GM21515 (cell line): ENCODE measurements around the gene METTL13.

Experiments used
- ATAC-seq: cut with Tn5 transposase; IDR thresholded peaks from one replicate; pipeline ENCODE4 v1.9.1; 2021; ENCODE audit not compliant: unreplicated experiment

The METTL13 gene

GRCh38 chr1:171801487-171801891, 20.0 kb downstream of the METTL13 start:
- ATAC-seq: no peak

DNA sequence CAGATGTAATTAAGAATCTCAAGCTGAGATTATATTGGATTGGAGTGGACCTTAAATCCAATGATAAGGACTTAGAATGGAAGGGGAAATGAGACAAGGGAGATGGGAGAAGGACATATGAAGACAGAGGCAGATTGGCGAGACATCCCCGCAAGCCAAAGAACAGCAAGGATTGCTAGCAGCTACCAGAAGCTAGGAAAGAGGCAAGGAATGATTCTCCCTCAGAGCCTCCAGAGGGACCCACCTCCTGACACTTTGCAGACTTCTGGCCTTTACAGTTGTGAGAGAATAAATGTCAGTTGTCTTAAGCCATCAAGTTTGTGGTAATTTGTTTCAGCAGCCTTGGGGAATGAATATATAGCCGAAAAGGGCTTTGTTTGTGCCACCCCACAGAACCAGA, 20.7 kb downstream of the METTL13 start:
- ATAC-seq: no peak

- ATAC-seq: no peak
Observed at GRCh38 chr1:171803045-171803444, 21.6 kb downstream of the METTL13 start.

GRCh38 chr1:171803461-171804022, 22.1 kb downstream of the METTL13 start:
- no peak for ATAC-seq

DNA sequence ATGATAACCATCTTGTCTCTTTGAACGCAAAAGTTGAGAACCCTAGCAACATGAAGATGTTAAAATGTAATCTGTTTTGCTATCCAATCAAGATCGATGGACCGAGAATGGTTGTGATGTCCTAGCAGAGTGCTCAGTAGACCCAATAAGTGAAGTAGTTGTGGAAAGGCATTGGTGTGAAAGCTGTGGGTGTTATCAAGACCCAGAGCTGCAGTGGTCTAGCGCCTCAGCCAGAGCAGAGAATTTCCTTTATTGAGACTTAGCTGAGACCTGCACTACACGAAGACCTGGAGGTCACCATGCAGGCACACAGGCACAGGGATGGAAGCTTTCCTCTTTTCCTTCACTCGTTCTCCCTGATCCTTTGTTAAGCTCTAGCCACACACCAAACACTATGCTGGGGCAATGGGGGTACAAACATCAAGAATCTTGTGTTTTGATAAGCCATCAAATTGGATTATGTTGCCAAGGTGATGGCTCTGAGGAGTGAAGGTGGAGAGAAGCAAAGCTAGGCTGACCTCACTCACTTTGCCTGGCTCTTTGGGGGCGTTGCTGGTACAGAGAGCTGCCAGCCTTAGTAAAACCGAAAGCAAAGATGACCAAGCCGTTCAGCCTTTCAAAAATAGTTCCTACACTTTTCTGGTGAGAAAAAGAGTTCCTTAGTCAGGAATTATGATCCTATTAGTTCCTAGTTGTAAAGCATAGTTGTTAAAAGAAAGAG, 24.1 kb downstream of the METTL13 start:
- ATAC-seq: peak; percentile 75

DNA sequence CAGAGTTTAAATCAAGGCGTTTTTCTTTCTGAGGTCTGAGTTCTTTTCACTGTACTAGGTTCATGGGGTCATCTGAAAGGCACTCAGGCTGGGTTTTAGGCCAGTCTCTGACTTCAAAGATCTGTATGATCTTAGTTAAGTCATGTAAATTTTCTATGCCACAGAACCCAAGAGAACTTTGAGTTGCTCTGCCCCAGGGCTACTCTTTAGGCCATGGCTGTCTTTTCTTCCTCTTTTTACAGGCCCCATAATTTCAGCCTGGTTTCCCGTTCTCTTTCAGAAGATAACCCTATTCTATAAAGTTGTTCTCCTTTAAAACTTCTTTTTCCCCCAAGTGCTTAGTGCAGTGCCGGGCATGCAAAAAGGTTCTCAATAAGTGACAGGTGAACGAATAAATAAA, 26.1 kb downstream of the METTL13 start:
- no peak for ATAC-seq

DNA sequence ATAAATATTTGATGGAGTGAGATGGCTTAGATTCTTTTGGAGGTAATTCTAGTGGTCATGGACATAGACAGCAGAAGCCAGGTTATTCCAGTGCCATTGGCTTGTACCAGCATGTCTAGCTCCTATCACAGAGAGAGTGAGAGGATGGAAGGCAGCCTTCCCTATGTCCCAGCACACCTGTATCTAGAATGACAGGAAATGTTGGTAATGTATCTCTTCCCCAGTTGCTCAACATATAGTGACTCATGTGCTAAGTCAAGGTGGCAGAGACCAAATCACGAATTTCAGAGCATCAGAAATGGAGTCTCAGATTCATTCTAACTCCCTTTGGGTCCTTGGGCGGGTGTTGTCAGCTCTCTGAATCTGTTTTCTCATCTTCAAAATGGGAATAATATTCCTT, 28.4 kb downstream of the METTL13 start:
- no peak for ATAC-seq

DNA sequence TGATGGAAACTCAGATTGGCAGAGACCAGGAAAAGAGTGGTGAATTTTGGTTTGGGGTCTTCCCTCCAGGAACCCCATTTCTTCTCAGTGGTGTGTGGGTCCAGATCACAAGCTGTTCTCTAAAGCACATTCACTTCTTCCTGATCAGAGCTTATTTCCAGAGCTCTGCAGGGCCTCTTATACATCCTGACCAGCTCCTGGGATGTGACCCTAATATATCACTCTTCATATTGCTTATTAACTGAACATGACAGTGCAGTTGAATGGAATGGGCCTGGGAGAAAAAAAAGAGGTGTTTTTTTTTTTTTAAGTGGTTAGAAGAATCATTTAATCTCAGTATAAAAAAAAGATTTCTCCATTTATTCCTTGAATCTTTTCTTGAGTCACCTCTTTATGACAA, 30.2 kb downstream of the METTL13 start:
- ATAC-seq: no peak

DNA sequence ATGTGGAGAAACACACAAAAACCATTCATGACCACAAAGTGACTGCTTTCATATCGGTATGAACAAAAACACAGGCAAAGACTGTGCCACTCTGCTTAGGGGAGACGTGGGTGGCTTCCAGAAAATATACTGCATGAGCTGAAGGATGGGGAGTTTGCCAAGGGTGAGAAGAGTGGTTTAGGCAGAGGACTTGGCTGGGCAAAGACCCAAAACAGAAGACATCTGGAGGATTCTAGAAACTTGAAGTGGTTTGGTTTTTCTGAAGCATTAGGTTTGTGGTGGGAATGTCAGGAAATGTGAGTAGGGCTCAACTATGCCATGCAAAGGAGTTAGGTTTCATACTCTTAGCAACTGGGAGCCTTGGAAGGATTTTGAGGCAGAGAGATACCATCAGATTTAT, 33.2 kb downstream of the METTL13 start:
- no peak for ATAC-seq

GRCh38 chr1:171816300-171816901, 34.9 kb downstream of the METTL13 start:
- no peak for ATAC-seq

DNA sequence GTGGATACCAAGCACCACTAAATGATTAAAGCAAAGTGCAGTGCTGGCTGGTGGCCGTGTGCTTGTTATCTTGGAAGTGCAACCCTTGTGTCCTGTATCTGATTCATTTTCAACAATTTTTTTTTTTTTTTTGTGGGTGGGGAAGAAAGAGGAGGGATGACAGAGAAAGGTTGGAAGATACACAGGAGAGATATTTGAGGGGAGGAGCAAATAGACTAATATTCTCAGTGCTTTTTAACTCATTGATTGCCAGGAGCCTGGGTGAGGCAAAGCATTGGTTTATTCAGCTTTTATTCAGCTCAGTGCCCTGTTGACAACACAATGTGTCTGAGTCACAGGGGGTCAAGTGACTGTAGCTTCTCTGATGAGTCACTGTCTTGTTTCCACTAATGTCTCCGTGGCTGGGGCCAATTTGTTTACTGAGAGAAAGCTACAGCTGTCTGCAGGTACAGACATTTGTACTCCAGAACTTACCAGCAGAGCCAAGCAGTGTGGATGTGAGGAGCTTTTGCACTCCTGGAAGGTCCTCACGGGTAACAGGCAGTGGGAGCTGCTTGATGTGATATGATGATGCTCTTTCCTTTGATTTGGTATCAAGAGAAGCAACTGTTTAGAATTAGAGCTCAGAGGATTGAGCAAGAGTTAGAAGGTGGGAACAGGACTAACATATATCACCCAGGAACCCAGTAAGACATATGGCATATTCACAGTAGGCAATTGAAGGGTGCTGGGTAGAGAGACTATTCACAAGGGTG, 36.2 kb downstream of the METTL13 start:
- ATAC-seq: no peak

DNA sequence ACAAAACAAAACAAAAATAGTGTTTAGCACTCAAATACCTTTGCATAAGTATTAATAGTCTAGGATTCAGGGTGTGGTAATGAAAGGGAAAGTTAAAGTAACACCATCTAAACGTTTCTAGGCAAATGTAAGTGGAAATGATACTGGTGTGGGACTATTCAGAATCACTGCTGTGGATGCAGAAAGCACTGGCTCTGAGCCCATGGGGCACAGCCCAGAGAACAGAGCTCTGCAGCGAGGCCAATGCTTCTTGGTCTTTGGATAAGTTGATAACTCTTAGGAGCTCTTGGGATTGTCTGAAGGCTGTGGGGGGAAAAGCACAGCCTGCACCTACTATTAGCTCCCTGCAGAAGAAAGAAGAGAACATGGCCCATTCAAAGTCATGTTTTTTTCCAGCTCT, 38.5 kb downstream of the METTL13 start:
- ATAC-seq: no peak

DNA sequence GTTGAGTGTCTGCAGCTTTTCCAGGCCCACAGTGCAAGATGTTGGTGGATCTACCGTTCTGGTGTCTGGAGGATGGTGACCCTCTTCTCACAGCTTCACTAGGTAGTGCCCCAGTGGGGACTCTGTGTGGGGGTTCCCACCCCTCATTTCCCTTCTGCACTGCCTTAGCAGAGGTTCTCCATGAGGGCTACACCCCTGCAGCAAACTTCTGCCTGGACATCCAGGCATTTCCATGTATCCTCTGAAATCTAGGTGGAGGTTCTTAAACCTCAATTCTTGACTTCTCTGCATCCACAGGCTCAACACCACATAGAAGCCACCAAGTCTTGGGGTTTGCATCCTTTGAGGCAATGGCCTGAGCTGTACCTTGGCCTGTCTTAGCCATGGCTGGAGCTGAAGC, 45.5 kb downstream of the METTL13 start:
- ATAC-seq: no peak

- ATAC-seq: no peak
Observed at GRCh38 chr1:171828794-171829193, 47.3 kb downstream of the METTL13 start.

GRCh38 chr1:171833091-171833825, 51.8 kb downstream of the METTL13 start:
- ATAC-seq: no peak

GRCh38 chr1:171834821-171835220, 53.4 kb downstream of the METTL13 start:
- no peak for ATAC-seq

- ATAC-seq: no peak
Observed at GRCh38 chr1:171835891-171836290, 54.4 kb downstream of the METTL13 start.

GRCh38 chr1:171841050-171841910, 59.8 kb downstream of the METTL13 start, which contains the start of gene DNM3:
DNM3 (plus strand) TSS chr1:171841498; CDS start chr1:171841657, 159 bp downstream.
- ATAC-seq: peak; percentile 88

- ATAC-seq: no peak
Observed at GRCh38 chr1:171841931-171842761, 60.7 kb downstream of the METTL13 start.
